Naive thymus-derived CD4-positive, alpha-beta T cell (primary cell): ENCODE data around the gene COPS2. TPM values are rescaled to one million over a fixed set of nuclear protein-coding genes. Genes with fewer than 3 reads are reported as not detected.

ENCODE experiments used
- ATAC-seq: fragments of 150-1000 bp; cut with Tn5 transposase; 2 replicates; pipeline ENCODE4 v1.10.0; 2021; ENCODE audit warnings: mild to moderate bottlenecking, moderate library complexity
- CTCF ChIA-PET: fragments of 350-600 bp; sonication (Branson Sonifier 250); formaldehyde crosslinking; loops from one replicate; lab custom pipeline; 2021; ENCODE audit warnings: antibody characterized with exemption; lab: Charles Lee
- POLR2A ChIA-PET: fragments of 350-600 bp; sonication (Branson Sonifier 250); formaldehyde crosslinking; loops from one replicate; lab custom pipeline; 2021; ENCODE audit warnings: antibody characterized with exemption, inconsistent platforms; lab: Charles Lee
- DNase-seq, 9 donors: peaks; one replicate each; pipeline versions ENCODE4 v3.0.0 to v3.0.0-alpha.2; 2020 to 2022; ENCODE audit warnings: mixed read lengths in 1 of 9
- H3K27ac ChIP-seq: one replicate; pipeline ENCODE4 v1.7.0; 2013; ENCODE audit warnings: mild to moderate bottlenecking, low read depth, low read length, moderate library complexity
- H3K27me3 ChIP-seq, 2 donors: one replicate each; pipeline ENCODE4 v1.7.0; 2013; ENCODE audit warnings: low read length in 2 of 2, mild to moderate bottlenecking in 2 of 2, moderate library complexity in 2 of 2; ENCODE audit not compliant: control insufficient read depth in 2 of 2, insufficient read depth in 2 of 2
- H3K36me3 ChIP-seq, 3 experiments: 1 replicate in 2 of 3; 2 replicates in 1 of 3; pipeline ENCODE4 v1.7.0; 2013; ENCODE audit warnings: low read length in 3 of 3, mild to moderate bottlenecking in 3 of 3, moderate library complexity in 1 of 3; ENCODE audit not compliant: insufficient read depth in 3 of 3, control insufficient read depth in 2 of 3
- H3K4me1 ChIP-seq, 2 donors: one replicate each; pipeline ENCODE4 v1.7.0; 2013; ENCODE audit warnings: low read length in 2 of 2, mild to moderate bottlenecking in 2 of 2, moderate library complexity in 1 of 2; ENCODE audit not compliant: control insufficient read depth in 2 of 2, insufficient read depth in 2 of 2
- H3K4me3 ChIP-seq: 2 replicates; pipeline ENCODE4 v1.7.0; 2013; ENCODE audit warnings: mild to moderate bottlenecking, low read length
- H3K9me3 ChIP-seq, 3 experiments: 1 replicate in 2 of 3; 2 replicates in 1 of 3; pipeline ENCODE4 v1.7.0; 2013; ENCODE audit warnings: low read length in 3 of 3; ENCODE audit not compliant: control insufficient read depth in 2 of 3
- H3K27ac Mint-ChIP-seq, 9 donors: one replicate each; pipeline ENCODE4 v1.8.0; 2020 to 2022; ENCODE audit warnings: mixed read lengths in 9 of 9, mild to moderate bottlenecking in 8 of 9, moderate library complexity in 5 of 9, inconsistent platforms in 2 of 9
- H3K27me3 Mint-ChIP-seq, 5 donors: one replicate each; pipeline ENCODE4 v1.8.0; 2021 to 2022; ENCODE audit warnings: mixed read lengths in 5 of 5, mild to moderate bottlenecking in 1 of 5
- H3K36me3 Mint-ChIP-seq, 5 donors: one replicate each; pipeline ENCODE4 v1.8.0; 2020 to 2022; ENCODE audit warnings: mixed read lengths in 5 of 5, mild to moderate bottlenecking in 3 of 5, inconsistent platforms in 1 of 5
- H3K4me1 Mint-ChIP-seq, 7 donors: one replicate each; pipeline ENCODE4 v1.8.0; 2020 to 2022; ENCODE audit warnings: mixed read lengths in 7 of 7, mild to moderate bottlenecking in 3 of 7, inconsistent platforms in 1 of 7
- H3K4me3 Mint-ChIP-seq, 10 donors: one replicate each; pipeline ENCODE4 v1.8.0; 2020 to 2022; ENCODE audit warnings: mild to moderate bottlenecking in 10 of 10, mixed read lengths in 10 of 10, moderate library complexity in 6 of 10, inconsistent platforms in 2 of 10
- H3K9me3 Mint-ChIP-seq, 11 donors: one replicate each; pipeline ENCODE4 v1.8.0; 2020 to 2022; ENCODE audit warnings: mixed read lengths in 11 of 11, mild to moderate bottlenecking in 4 of 11, inconsistent platforms in 1 of 11, moderate library complexity in 1 of 11
- intact Hi-C, 2 donors: fragments of 100-400 bp; cut with micrococcal nuclease; formaldehyde crosslinking; loops; one replicate each; pipeline ENCODE4 v1.15.1; 2023
- polyA plus RNA-seq, 2 donors: library from polyadenylated mRNA; unstranded; fragments of 300-500 nt; fragmentation: Illumina TruSeq; gene quantifications; one replicate each; pipeline ENCODE4 v1.2.3, GENCODE V29; 2021
- total RNA-seq, 6 experiments: library from RNA in 5 of 6; stranded (reverse) in 5 of 6; gene quantifications; 1 replicate in 5 of 6; 2 replicates in 1 of 6; pipeline ENCODE4 v1.2.3 and lab custom pipeline; 2021 to 2026

Gene COPS2
- total and polyA plus RNA-seq, 7 experiments from 2014 or later: 25.4 to 91.5 (median 62.1) TPM

DNA sequence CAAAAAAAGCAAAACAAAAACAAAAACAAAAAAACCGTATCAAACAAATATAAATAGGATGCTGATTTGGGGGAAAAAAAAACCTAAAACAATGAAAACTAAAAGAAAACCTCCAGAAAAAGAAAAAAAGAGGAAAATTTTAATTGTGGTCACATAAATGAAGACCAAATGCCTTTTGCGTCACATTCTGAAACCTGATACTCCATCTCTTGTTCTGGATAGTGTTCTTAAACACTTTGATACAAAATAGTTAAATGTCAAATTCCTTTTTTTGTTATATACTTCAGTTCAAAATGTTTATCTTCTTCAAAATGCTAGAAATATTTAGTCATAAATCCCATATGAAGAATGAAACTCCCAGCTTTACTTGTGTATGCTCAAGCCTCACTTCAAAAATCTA lies 31.0 kb downstream of the COPS2 start:
- Histone ChIP-seq H3K27ac (no peak overlapping the region), H3K27me3 (no peaks in the 10 kb centered on the region), H3K4me3 (no peak overlapping the region), H3K36me3 (peaks cover 0 to 19% (median 9%) of the 10 kb centered on the region in 3 experiments), H3K4me1 (no peaks in the 10 kb centered on the region), H3K9me3 (no peaks in the 10 kb centered on the region)
- no peaks in the 10 kb centered on the region for H3K9me3 Mint-ChIP-seq
- ChIA-PET CTCF (interaction anchor here (1.1 kb wide), 1 partner anchor 263 kb away, joined by 3 read pairs; no protein-coding TSS in a partner anchor), POLR2A (no interaction called here)
- no peak overlapping the region for H3K27ac Mint-ChIP-seq
- H3K27me3 Mint-ChIP-seq: no peaks in the 10 kb centered on the region
- H3K36me3 Mint-ChIP-seq: peaks cover 0 to 19% (median 7%) of the 10 kb centered on the region in 5 donors
- ATAC-seq: no peak
- no peak for DNase-seq
- intact Hi-C loops: no loop called here
- H3K4me3 Mint-ChIP-seq: peak overlapping the region in 1 of 10 donors; percentile 13
- peaks cover 0 to 4% (median 0%) of the 10 kb centered on the region in 7 donors for H3K4me1 Mint-ChIP-seq

DNA sequence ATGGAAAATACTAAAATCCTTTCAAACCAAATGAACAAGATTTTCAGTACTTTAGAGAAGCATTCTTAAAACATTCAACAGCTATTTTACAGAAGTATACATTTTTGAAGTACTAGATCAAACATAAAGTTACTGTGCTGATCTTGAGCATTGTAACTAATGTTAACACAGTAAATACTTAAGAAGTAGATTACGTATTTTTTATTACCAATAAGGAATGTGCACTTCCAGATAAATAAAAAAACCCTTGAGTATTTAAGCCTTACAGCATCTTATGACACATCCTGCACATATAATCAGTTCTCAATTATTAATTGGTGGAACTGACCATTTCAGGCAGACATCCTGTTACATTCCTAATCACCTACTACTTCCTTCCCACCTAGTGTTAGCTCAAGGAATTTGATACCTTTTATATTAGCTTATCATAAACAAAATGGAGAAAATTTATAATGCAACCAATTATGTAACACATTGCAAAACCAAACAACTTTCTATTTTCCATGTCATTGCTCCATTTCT lies 32.8 kb downstream of the COPS2 start:
- H3K27me3 ChIP-seq: no peaks in the 10 kb centered on the region
- Mint-ChIP-seq H3K9me3 (no peaks in the 10 kb centered on the region), H3K4me1 (peaks cover 0 to 4% (median 0%) of the 10 kb centered on the region in 7 donors), H3K4me3 (no peak overlapping the region), H3K27ac (no peak overlapping the region), H3K36me3 (peaks cover 0 to 8% (median 0%) of the 10 kb centered on the region in 5 donors), H3K27me3 (no peaks in the 10 kb centered on the region)
- H3K4me3 ChIP-seq: no peak overlapping the region
- H3K36me3 ChIP-seq: peaks cover 0 to 11% (median 6%) of the 10 kb centered on the region in 3 experiments
- ChIA-PET POLR2A (no interaction called here), CTCF (no interaction called here)
- no peaks in the 10 kb centered on the region for H3K9me3 ChIP-seq
- no peak overlapping the region for H3K27ac ChIP-seq
- ATAC-seq (no peak), DNase-seq (no peak)
- H3K4me1 ChIP-seq: no peaks in the 10 kb centered on the region
- intact Hi-C loops: no loop called here

DNA sequence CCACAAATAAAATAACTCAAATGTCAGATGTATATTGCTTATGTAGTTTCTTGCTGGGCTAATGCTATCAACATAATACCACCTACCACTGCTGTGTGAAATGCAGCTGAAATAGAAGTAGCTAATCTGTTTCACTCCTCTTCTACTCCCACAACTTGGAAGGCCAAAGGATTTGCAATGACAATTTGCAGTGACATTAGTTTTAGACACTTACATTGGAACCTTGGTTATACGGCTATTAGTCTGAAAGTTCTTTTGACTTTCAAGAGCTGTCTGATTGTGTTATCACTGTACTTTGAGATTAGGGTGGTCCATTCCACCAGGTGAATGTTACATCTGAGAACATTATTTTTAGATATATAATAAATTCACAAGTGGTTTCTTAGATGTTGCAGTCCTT lies 33.5 kb downstream of the COPS2 start:
- POLR2A ChIA-PET: no interaction called here
- Mint-ChIP-seq H3K36me3 (peaks cover 0 to 5% (median under 1%) of the 10 kb centered on the region in 5 donors), H3K9me3 (no peaks in the 10 kb centered on the region), H3K4me3 (no peak overlapping the region), H3K4me1 (peaks cover 0 to 4% (median 0%) of the 10 kb centered on the region in 7 donors), H3K27ac (peak overlapping the region in 1 of 9 donors; percentile 51), H3K27me3 (no peaks in the 10 kb centered on the region)
- CTCF ChIA-PET: no interaction called here
- no peak overlapping the region for H3K4me3 ChIP-seq
- H3K36me3 ChIP-seq: peaks cover 0 to 5% (median 0%) of the 10 kb centered on the region in 3 experiments
- H3K4me1 ChIP-seq: no peaks in the 10 kb centered on the region
- intact Hi-C loops: no loop called here
- no peak overlapping the region for H3K27ac ChIP-seq
- ATAC-seq: no peak
- H3K27me3 ChIP-seq: no peaks in the 10 kb centered on the region
- no peak for DNase-seq
- H3K9me3 ChIP-seq: no peaks in the 10 kb centered on the region

DNA sequence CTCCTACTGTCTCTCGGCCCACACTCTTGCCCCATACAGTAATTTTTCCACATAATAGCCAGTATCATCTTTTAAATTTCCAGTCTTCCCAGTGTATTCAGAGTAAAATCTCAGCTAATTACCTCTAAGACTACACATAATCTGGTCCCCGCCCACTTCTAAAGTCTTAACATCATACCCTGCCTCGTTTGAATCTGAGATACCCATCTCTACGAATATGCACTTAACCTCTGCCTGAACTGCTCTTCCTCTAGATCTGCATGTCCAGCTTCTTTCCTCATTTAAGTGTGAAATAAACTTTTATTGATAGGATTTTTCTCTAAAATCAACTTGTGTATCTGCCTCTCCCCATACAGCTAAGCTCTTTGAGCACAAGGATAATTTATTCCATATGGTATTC lies 34.6 kb downstream of the COPS2 start:
- Histone ChIP-seq H3K4me1 (no peaks in the 10 kb centered on the region), H3K27me3 (no peaks in the 10 kb centered on the region), H3K27ac (no peak overlapping the region), H3K9me3 (no peaks in the 10 kb centered on the region), H3K36me3 (no peaks in the 10 kb centered on the region), H3K4me3 (no peak overlapping the region)
- Mint-ChIP-seq H3K4me1 (peaks cover 0 to 4% (median 0%) of the 10 kb centered on the region in 7 donors), H3K27me3 (no peaks in the 10 kb centered on the region), H3K36me3 (peaks cover 0 to 11% (median 8%) of the 10 kb centered on the region in 5 donors), H3K9me3 (no peaks in the 10 kb centered on the region), H3K27ac (peak overlapping the region in 2 of 9 donors; percentile 33 to 57), H3K4me3 (no peak overlapping the region)
- intact Hi-C loops: no loop called here
- DNase-seq (no peak), ATAC-seq (no peak)
- CTCF ChIA-PET: no interaction called here
- POLR2A ChIA-PET: no interaction called here

DNA sequence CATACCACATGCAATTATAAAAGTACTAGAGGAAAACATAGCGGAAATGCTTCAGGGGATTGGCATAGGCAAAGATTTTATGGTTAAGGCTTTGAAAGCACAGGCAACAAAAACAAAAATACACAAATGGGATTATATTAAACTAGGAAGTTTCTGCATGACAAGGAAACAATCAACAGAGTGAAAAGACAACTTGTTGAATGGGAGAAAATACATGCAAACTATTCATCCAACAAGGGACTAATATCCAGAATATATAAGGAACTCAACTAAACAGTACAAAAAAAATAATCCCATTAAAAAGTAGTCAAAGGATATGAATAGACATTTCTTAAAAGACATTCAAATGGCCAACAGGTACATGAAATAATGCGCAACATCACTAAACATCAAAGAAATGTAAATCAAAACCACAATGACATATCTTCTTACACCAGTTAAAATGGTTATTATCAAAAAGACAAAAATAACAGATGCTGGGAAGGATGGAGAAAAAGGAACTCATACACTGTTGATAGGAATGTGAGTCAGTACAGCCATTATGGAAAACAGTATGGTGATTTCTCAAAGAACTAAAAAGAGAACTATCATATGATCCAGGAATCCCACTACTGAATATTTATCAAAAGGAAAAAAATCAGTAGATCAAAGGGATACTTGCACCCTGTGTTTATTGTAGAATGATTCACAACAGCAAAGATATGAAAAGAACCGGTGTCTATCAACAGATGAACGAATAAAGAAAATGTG lies 39.1 kb downstream of the COPS2 start:
- intact Hi-C loops: no loop called here
- H3K36me3 Mint-ChIP-seq: peaks cover 17 to 50% (median 36%) of the 10 kb centered on the region in 5 donors
- Histone ChIP-seq H3K36me3 (peaks cover 0 to 9% (median 0%) of the 10 kb centered on the region in 3 experiments), H3K4me1 (no peaks in the 10 kb centered on the region), H3K27me3 (no peaks in the 10 kb centered on the region), H3K4me3 (no peak overlapping the region), H3K27ac (no peak overlapping the region), H3K9me3 (peaks cover 0 to 6% (median 4%) of the 10 kb centered on the region in 3 experiments)
- no peak overlapping the region for H3K4me3 Mint-ChIP-seq
- ATAC-seq: no peak
- ChIA-PET CTCF (no interaction called here), POLR2A (no interaction called here)
- DNase-seq: no peak
- H3K4me1 Mint-ChIP-seq: peaks cover 0 to 3% (median 0%) of the 10 kb centered on the region in 7 donors
- peaks cover 10 to 25% (median 15%) of the 10 kb centered on the region in 11 donors for H3K9me3 Mint-ChIP-seq
- no peaks in the 10 kb centered on the region for H3K27me3 Mint-ChIP-seq
- no peak overlapping the region for H3K27ac Mint-ChIP-seq

DNA sequence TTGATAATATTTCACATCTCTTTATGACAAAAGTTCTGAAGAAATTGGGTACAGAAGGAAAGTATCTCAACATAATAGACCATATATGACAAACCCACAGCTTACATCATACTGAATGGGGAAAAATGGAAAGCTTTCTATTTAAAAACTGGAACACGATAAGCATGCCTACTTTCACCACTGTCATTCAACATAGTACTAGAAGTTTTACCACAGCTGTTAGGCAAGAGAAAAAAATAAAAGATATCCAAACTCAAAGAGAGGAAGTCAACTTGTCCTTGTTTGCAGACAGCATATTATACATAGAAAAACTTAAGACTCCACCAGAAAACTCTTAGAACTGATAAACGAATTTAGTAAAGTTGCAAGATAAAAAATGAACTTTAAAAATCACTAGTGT lies 40.3 kb downstream of the COPS2 start:
- H3K4me3 ChIP-seq: no peak overlapping the region
- H3K27me3 ChIP-seq: no peaks in the 10 kb centered on the region
- CTCF ChIA-PET: no interaction called here
- H3K27ac ChIP-seq: no peak overlapping the region
- Mint-ChIP-seq H3K4me3 (no peak overlapping the region), H3K4me1 (peaks cover 0 to 3% (median 0%) of the 10 kb centered on the region in 7 donors), H3K27me3 (no peaks in the 10 kb centered on the region), H3K27ac (no peak overlapping the region), H3K36me3 (peaks cover 21 to 57% (median 40%) of the 10 kb centered on the region in 5 donors), H3K9me3 (peaks cover 11 to 27% (median 16%) of the 10 kb centered on the region in 11 donors)
- H3K36me3 ChIP-seq: peaks cover 0 to 15% (median 0%) of the 10 kb centered on the region in 3 experiments
- no peak for ATAC-seq
- peaks cover 0 to 6% (median 4%) of the 10 kb centered on the region in 3 experiments for H3K9me3 ChIP-seq
- POLR2A ChIA-PET: interaction anchor here (0.6 to 0.7 kb wide), 2 partner anchors 32 to 216 kb away, joined by 3 read pairs; no protein-coding TSS in a partner anchor
- intact Hi-C loops: no loop called here
- H3K4me1 ChIP-seq: no peaks in the 10 kb centered on the region
- no peak for DNase-seq
